ENCODE measurements around the gene INTS14.
"Not testable (repeated sequence)": the region's sequence is repeated elsewhere in the genome, so short reads cannot be mapped to it uniquely, and the experiment has no call there.

INTS14 gene

DNA sequence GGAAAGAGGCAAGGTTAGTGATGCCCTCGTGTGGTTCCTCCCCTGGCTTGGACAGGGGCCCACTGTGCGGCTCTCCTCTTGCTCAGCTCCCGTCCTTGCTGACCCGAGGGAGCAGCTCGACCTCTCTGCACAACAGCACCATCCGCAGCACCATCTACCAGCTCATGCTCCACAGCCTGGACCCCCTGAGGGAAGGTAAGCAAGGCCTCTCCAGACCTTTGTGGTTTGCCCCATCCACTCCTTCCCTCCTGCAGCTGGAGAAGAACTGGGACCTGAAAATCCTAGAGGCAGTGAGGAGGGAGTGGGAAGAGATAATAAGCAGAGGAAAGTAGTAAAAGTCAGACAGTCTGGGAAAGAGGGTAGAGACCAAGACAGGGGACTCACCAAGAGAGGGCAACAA is 28.6 kb upstream of the INTS14 start:
- H3K4me3 Mint-ChIP-seq = no peak overlapping the region
- H3K27me3 Mint-ChIP-seq = no peaks in the 10 kb centered on the region
- ATAC-seq = no peak
- no peaks in the 10 kb centered on the region for H3K36me3 Mint-ChIP-seq
- no peak overlapping the region for H3K27ac Mint-ChIP-seq
- no peaks in the 10 kb centered on the region for H3K9me3 Mint-ChIP-seq
- H3K4me1 Mint-ChIP-seq = peaks cover 7% of the 10 kb centered on the region

DNA sequence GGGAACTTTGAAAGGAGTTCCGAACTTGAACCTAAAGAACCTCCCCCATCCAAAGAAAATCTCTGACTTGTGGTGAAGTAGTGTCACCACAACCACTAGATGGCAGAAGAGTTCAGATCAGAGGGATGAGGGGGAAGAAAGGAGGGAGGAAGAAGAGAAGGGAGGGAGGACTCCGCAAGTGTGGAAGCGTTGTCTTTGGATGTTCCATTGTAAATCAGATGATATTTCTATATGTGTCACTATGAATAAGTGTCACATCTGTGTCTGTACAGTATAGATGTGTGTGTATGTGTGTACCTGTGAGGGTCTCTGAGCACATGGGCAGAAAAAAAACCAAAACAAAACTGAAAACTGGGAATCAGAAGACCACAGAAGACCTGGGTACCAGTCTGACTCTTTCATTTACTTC is 27.8 kb upstream of the INTS14 start:
- H3K36me3 Mint-ChIP-seq = no peaks in the 10 kb centered on the region
- H3K27ac Mint-ChIP-seq = no peak overlapping the region
- H3K4me3 Mint-ChIP-seq = no peak overlapping the region
- no peaks in the 10 kb centered on the region for H3K9me3 Mint-ChIP-seq
- peak; percentile 74 for ATAC-seq
- H3K4me1 Mint-ChIP-seq = peaks cover 7% of the 10 kb centered on the region
- H3K27me3 Mint-ChIP-seq = no peaks in the 10 kb centered on the region

DNA sequence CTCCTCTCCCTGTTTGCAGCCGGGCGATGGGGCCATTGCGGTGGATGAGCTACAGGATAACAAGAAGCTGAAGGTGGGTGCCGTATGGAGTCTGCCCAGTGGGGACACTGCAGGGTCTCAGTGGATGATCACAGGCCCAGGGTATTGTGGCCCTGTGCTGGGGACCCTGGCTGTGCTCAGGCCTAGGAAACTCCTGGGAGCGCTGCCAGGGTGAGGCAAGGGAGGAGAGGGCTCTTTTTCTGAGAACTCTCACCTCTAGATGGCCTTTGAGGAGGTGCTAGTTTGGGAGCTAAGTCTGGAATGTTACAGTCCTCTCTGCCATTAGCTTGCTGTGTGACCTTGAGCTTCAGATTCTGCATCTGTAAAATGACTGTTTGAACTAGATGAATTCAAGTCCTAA is 27.2 kb upstream of the INTS14 start:
- Mint-ChIP-seq H3K4me1 (peaks cover 7% of the 10 kb centered on the region), H3K9me3 (no peaks in the 10 kb centered on the region), H3K27me3 (no peaks in the 10 kb centered on the region), H3K4me3 (no peak overlapping the region), H3K27ac (no peak overlapping the region), H3K36me3 (no peaks in the 10 kb centered on the region)
- ATAC-seq = no peak

DNA sequence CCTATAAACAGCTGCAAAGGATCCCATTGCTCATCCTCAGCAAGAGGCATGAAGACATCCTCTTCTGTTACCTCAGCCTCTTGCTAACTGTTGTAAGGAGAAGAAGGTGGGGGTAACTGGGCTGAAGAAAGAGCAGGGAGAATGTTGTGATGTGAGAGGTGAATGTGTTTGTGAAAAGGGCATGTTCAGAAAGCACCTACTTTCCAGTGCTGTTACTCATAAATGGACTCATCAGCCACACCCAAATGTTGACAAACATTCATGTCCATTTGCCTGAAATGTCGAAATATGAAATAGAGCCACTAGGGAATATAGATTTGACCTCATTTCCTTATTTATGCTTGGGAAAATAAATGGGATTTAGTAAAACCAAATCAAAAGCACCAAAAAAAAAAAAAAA is 23.4 kb upstream of the INTS14 start:
- peaks cover 28% of the 10 kb centered on the region for H3K4me1 Mint-ChIP-seq
- no peaks in the 10 kb centered on the region for H3K9me3 Mint-ChIP-seq
- peaks cover 6% of the 10 kb centered on the region for H3K36me3 Mint-ChIP-seq
- no peak for ATAC-seq
- H3K27me3 Mint-ChIP-seq = no peaks in the 10 kb centered on the region
- H3K27ac Mint-ChIP-seq = no peak overlapping the region
- H3K4me3 Mint-ChIP-seq = no peak overlapping the region

DNA sequence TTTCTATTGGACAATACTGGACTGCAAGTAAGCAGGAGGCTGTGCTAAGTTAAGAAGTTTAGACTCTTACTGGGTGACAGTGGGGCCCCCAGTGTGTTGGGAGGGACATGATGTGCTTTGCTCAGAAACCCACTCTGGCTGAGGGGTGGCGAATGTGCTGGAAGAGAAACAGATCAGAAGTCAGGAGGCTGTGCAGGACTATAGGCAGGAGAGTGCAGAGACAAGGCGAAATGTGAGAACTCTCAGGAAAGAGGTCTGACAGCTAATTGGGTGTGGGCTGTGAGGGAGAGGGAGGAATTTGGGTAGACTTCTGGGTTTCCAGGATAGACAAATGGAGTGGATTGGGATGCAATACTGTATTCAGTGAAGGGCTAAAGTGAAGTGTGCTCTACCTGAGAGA is 22.8 kb upstream of the INTS14 start:
- peaks cover 6% of the 10 kb centered on the region for H3K36me3 Mint-ChIP-seq
- H3K4me3 Mint-ChIP-seq = no peak overlapping the region
- H3K4me1 Mint-ChIP-seq = peaks cover 26% of the 10 kb centered on the region
- H3K27me3 Mint-ChIP-seq = no peaks in the 10 kb centered on the region
- ATAC-seq = no peak
- no peak overlapping the region for H3K27ac Mint-ChIP-seq
- no peaks in the 10 kb centered on the region for H3K9me3 Mint-ChIP-seq

DNA sequence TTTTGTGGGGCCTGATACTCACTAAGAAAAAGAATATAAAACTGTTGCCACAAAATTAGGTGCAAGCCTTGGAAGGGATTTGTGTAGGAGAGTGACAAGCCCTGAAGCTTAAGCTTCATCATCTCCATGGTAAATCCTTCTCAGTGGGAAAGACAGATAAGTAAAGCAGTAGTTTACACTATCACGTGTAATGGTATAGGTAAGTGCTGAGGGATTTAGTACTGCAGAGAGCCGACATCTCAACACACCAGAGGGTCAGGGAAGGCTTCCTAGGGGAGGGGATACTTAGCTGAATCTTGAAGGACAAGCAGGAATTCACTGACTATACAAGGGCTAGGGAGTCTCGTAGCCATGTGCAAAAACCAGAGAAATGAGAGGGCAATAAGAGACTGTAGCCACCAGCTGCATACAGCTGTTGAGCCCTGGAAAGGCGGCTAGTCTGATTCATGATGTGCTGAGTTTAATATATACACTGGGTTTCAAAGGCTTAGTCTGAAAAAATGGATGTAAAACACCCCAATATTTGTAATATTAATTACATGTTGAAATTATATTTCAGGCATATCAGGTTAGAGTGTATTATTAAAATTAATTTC is 21.9 kb upstream of the INTS14 start:
- Mint-ChIP-seq H3K27ac (no peak overlapping the region), H3K36me3 (peaks cover 6% of the 10 kb centered on the region), H3K9me3 (no peaks in the 10 kb centered on the region), H3K27me3 (no peaks in the 10 kb centered on the region), H3K4me3 (no peak overlapping the region), H3K4me1 (peaks cover 21% of the 10 kb centered on the region)
- ATAC-seq = no peak

DNA sequence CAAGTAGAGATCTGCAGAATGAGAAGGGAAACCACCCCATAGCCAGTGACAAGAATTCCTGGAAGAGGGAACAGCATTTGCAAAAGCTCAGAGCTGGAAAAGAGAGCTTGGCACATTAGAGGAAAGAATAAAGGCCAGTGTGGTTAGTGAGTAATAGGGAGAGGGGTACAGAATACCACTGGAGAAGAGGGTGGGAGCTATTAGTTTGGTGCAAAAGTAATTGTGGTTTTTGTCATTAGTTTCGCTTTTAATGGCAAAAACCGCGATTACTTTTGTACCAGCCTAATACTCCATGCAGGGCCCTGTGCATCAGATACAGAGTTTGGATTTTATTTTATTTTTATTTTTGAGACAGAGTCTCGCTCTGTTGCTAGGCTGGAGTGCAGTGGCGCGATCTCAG is 20.6 kb upstream of the INTS14 start:
- Mint-ChIP-seq H3K4me1 (peaks cover 21% of the 10 kb centered on the region), H3K9me3 (no peaks in the 10 kb centered on the region), H3K27me3 (no peaks in the 10 kb centered on the region), H3K27ac (peak overlapping the region; percentile 6), H3K36me3 (peaks cover 6% of the 10 kb centered on the region), H3K4me3 (peak overlapping the region; percentile 11)
- peak; percentile 69 for ATAC-seq

DNA sequence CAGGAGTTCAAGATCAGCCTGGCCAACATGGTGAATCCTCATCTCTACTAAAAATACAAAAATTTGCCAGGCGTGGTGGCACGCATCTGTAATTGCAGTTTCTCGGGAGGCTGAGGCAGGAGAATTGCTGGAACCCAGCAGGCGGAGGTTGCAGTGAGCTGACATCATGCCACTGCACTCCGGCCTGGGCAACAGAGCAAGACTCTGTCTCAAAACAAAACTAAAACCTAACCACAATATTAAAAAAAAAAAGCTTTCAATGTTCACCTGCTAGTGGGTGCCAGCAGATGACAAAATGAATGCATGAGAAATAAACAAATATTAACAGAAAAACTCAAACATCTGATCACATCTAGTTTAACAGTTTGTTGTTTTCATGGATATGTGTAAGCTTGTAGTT is 19.8 kb upstream of the INTS14 start:
- Mint-ChIP-seq H3K4me3 (no peak overlapping the region), H3K4me1 (peaks cover 21% of the 10 kb centered on the region)

DNA sequence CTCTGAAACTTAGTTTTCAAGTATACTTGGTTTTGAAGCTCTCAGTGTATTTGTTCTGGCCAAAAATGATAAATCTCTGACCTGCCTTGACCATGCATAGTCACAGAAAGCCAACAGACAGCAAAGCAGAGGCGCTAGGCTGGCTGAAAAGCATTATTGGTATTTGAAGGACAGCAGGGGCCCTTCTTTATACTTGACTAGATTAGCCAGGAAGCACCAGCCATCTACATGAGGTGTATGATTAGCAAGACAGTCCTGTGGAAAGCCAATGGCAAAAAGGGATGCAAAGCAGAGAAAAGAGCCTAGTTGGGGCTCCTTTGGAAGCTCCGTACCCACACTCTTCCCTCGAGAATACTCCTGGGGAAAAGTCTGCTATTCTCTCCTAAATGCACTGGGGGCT is 18.6 kb upstream of the INTS14 start:
- H3K9me3 Mint-ChIP-seq = no peaks in the 10 kb centered on the region
- no peaks in the 10 kb centered on the region for H3K27me3 Mint-ChIP-seq
- ATAC-seq = no peak
- no peak overlapping the region for H3K4me3 Mint-ChIP-seq
- no peak overlapping the region for H3K27ac Mint-ChIP-seq
- peaks cover 21% of the 10 kb centered on the region for H3K4me1 Mint-ChIP-seq
- peaks cover 24% of the 10 kb centered on the region for H3K36me3 Mint-ChIP-seq

More for the DNA sequence above, 19.8 kb upstream of the INTS14 start:
- Mint-ChIP-seq H3K27me3 (no peaks in the 10 kb centered on the region), H3K9me3 (no peaks in the 10 kb centered on the region), H3K36me3 (peaks cover 12% of the 10 kb centered on the region), H3K27ac (peak overlapping the region; percentile 6)
- peak; percentile 82 for ATAC-seq

DNA sequence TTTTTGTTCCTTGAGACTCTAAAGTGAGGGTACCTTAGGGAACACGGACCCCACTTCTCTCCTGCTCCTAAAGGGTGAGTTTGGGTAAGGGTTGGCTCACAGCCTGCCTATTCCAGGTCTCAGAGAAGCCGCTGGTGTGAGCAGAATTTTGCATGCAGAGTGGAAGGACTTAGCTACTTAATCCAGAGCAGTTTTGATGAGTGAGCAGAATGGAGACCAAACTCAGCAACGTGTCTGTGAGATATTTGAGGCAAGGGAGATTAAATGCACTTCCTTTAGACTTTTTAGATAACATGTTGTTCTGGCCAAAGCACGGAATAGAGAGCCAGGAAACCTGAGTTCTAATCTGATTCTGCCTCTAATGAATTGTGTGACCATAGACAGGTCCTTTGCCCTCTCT is 15.9 kb upstream of the INTS14 start:
- no peaks in the 10 kb centered on the region for H3K9me3 Mint-ChIP-seq
- H3K4me1 Mint-ChIP-seq = peaks cover 16% of the 10 kb centered on the region
- H3K4me3 Mint-ChIP-seq = no peak overlapping the region
- no peaks in the 10 kb centered on the region for H3K27me3 Mint-ChIP-seq
- no peak overlapping the region for H3K27ac Mint-ChIP-seq
- no peak for ATAC-seq
- peaks cover 31% of the 10 kb centered on the region for H3K36me3 Mint-ChIP-seq

DNA sequence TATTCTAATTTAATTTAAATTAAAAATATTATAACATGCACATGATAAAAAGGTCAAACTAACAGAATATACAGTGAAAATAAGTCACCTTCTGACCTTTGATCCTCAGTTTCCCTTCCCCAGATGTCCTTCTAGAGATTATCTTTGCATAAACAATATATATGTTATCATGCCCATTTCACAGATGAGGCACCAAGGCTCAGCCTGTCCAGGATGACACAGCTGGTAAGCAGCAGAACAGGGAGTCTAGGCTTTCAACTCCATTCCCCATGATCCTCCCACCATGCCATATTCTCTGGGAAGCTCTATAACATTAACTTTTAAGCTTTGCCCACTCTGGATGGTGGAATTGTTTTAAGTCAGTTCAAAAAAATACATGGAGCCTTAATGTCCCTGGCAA is 12.2 kb upstream of the INTS14 start:
- no peak for ATAC-seq
- Mint-ChIP-seq H3K27ac (no peak overlapping the region), H3K4me3 (no peak overlapping the region), H3K36me3 (peaks cover 30% of the 10 kb centered on the region), H3K27me3 (no peaks in the 10 kb centered on the region), H3K4me1 (no peaks in the 10 kb centered on the region), H3K9me3 (no peaks in the 10 kb centered on the region)

DNA sequence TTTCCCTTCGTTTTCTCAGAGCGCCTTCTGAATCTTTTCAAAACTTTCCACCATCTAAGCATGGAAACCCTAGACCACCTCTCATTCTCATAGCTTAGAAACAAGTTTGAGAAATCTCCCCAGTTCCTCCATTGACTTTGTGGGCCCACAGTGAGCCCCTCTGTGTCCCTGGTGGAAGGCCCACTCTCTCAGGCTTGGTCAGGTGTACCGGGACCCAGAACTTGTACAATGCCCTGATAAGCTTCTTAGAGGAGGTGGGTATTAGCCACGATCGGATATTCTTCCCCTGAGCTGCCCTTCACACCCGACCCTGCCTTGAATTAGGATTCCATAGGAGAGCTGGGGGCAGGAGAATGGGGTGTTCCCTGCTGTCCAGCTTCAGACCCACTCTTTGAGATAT is 10.7 kb upstream of the INTS14 start, which contains the start of gene SLC24A1:
SLC24A1 (plus strand) TSS at position 301 of the 400 bp plus-strand sequence. CDS start 2,143 bp downstream, outside the sequence.
- no peak within 1 kb of the TSS for H3K27ac Mint-ChIP-seq
- no peak for ATAC-seq

DNA sequence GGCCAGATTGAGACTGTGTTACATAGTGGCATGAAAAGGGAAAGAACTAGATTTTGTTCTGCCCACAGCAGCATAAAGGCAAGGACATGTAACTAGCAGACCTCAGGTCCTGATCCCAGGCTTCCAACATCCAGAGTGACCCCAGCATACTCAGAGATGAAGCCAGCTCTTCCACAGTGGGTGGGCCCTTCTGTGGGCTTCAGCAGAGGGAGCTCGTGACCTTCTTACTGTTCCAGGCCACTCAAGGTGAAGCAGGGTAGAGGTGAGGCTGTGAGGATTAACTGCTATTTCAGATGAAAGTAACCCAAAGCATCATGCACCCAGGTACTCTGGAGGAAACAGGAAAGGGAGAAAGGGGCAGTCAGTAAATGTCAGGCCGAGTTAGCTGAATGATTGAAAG is 9.9 kb upstream of the INTS14 start:
- ATAC-seq = no peak
- Mint-ChIP-seq H3K4me3 (no peak overlapping the region), H3K36me3 (peaks cover 35% of the 10 kb centered on the region), H3K4me1 (no peaks in the 10 kb centered on the region), H3K27me3 (no peaks in the 10 kb centered on the region), H3K27ac (no peak overlapping the region), H3K9me3 (no peaks in the 10 kb centered on the region)

More for the DNA sequence above, 10.7 kb upstream of the INTS14 start, which contains the start of gene SLC24A1:
- no peaks in the 10 kb centered on the region for H3K9me3 Mint-ChIP-seq
- H3K27me3 Mint-ChIP-seq = no peaks in the 10 kb centered on the region
- H3K4me3 Mint-ChIP-seq = no peak within 1 kb of the TSS
- peaks cover 40% of the 10 kb centered on the region for H3K36me3 Mint-ChIP-seq
- no peaks in the 10 kb centered on the region for H3K4me1 Mint-ChIP-seq

DNA sequence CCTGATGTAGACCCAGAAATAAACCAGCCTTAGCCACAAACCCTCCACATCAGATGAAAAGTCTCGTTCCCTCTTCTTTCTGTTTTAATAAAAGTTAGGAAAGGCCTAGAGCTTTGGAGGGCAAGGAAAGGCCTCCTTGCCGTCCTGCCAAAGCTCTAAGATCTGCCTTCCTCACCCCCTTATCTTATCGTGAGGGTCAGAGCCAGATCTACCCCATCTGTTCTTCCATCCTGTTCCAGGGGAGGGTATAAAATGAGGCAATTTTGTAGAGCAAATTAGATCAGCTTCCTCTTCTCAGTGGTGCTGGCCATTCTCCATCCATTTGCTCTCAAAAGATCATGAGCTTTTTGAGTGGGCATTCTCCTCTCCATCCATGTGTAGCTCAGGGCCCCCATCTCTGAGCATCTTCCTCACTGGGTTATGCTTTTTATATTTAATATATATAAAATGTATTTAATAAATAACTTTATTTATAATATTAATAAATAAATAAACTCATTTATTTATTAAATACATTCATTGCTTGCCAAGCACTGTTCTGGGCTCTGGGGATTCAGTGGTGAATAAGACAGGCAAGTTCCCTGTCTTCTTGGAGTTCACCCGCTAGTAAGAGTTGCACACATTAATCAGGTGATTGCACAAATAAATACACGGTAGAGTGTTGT is 8.8 kb upstream of the INTS14 start:
- H3K9me3 Mint-ChIP-seq = no peaks in the 10 kb centered on the region
- no peaks in the 10 kb centered on the region for H3K27me3 Mint-ChIP-seq
- no peak overlapping the region for H3K27ac Mint-ChIP-seq
- ATAC-seq = no peak
- no peak overlapping the region for H3K4me3 Mint-ChIP-seq
- H3K4me1 Mint-ChIP-seq = no peaks in the 10 kb centered on the region
- H3K36me3 Mint-ChIP-seq = peaks cover 24% of the 10 kb centered on the region

DNA sequence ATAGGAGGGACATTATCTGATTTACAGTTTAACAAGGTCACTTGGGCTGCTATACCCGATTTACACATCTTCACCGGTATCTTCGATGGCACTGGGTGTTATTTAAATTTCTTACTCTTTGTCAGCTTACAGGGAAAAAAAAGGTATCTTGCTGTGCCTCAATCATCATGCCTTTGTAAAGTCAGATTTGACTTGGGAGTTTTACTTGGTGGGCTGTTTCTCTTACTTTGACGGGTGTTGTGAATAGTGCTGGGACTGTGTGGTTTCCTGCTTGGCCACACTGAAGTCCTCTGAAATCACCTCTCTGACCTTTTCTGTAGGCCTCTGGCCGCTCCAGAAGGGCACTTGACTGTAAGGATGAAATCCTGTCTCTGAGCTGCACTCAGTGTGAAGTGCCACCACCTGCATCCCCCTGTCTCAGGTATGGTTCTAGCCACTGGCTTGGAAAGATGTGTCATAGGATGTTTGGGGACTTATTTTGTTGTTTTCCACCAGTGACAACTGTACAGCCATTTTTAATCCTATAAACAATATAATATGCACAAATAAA is 7.7 kb upstream of the INTS14 start:
- Mint-ChIP-seq H3K9me3 (no peaks in the 10 kb centered on the region), H3K27me3 (no peaks in the 10 kb centered on the region), H3K36me3 (peaks cover 13% of the 10 kb centered on the region), H3K4me3 (no peak overlapping the region), H3K4me1 (peaks cover 4% of the 10 kb centered on the region), H3K27ac (no peak overlapping the region)
- no peak for ATAC-seq

DNA sequence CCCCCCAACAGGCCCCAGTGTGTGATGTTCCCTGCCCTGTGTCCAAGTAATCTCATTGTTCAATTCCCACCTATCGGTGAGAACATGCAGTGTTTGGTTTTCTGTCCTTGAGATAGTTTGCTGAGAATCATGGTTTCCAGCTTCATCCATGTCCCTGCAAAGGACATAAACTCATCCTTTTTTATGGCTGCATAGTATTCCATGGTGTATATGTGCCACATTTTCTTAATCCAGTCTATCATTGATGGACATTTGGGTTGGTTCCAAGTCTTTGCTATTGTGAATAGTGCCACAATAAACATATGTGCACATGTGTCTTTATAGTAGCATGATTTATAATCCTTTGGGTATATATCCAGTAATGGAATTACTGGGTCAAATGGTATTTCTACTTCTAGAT is 5.0 kb upstream of the INTS14 start:
- H3K27me3 Mint-ChIP-seq, H3K4me3 Mint-ChIP-seq, ATAC-seq, H3K9me3 Mint-ChIP-seq, H3K36me3 Mint-ChIP-seq, H3K27ac Mint-ChIP-seq: not testable (repeated sequence)
- H3K4me1 Mint-ChIP-seq = peaks cover 21% of the 10 kb centered on the region

Data from stimulated activated memory B cell treated with anti-CD40 and anti-IgM and Interleukin-4, amounts not matched to agents 10 μg/mL and 1 μg/mL and 100 μg/mL, for 72 hours (primary cell).